B cell (primary cell): ENCODE results near the gene ZRANB3. TPM values are rescaled to one million over a fixed set of nuclear protein-coding genes. Genes with fewer than 3 reads are reported as not detected.

ENCODE experiments used
- ATAC-seq: fragments of 200-7000 bp; cut with Tn5 transposase; one replicate; pipeline ENCODE4 v1.10.0; 2021; ENCODE audit warnings: low read depth, mild to moderate bottlenecking, moderate number of reproducible peaks, moderate library complexity
- CTCF ChIA-PET: fragments of 350-600 bp; sonication (Branson Sonifier 250); formaldehyde crosslinking; loops from one replicate; lab custom pipeline; 2021; ENCODE audit warnings: antibody characterized with exemption, inconsistent platforms; lab: Charles Lee
- POLR2A ChIA-PET: fragments of 350-600 bp; sonication (Branson Sonifier 250); formaldehyde crosslinking; loops from one replicate; lab custom pipeline; 2021; ENCODE audit warnings: antibody characterized with exemption; lab: Charles Lee
- DNase-seq: peaks from one replicate; pipeline ENCODE4 v3.0.0; 2013
- H2AFZ ChIP-seq: 2 replicates; pipeline ENCODE4 v1.6.1; 2012; ENCODE audit warnings: mild to moderate bottlenecking, low read depth, low read length; ENCODE audit not compliant: insufficient read depth, poor library complexity, severe bottlenecking
- H3K27ac ChIP-seq, 2 donors: 1 replicate in 1 of 2; 2 replicates in 1 of 2; pipeline ENCODE4 v1.5.1; 2012 to 2013; ENCODE audit warnings: low read length in 2 of 2, mild to moderate bottlenecking in 2 of 2, moderate library complexity in 1 of 2
- H3K27me3 ChIP-seq, 4 experiments: fragments of 200-600 bp in 1 of 4; sonication (generic) in 1 of 4; replicated peaks in 1 of 4; 1 replicate in 2 of 4; 2 replicates in 2 of 4; pipeline versions ENCODE4 v1.6.1 to v1.7.0; 2013 to 2016; ENCODE audit warnings: low read length in 3 of 4, mild to moderate bottlenecking in 2 of 4, mixed read lengths in 1 of 4, moderate library complexity in 1 of 4; ENCODE audit not compliant: insufficient read depth in 4 of 4, control insufficient read depth in 3 of 4; ENCODE audit errors: control extremely low read depth in 1 of 4
- H3K36me3 ChIP-seq, 2 experiments: replicated peaks in 1 of 2; 1 replicate in 1 of 2; 2 replicates in 1 of 2; pipeline versions ENCODE4 v1.6.1 to v1.7.1; 2013; ENCODE audit warnings: low read length in 1 of 2; ENCODE audit not compliant: insufficient read depth in 2 of 2, control insufficient read depth in 1 of 2; ENCODE audit errors: control extremely low read depth in 1 of 2, extremely low read depth in 1 of 2
- H3K4me1 ChIP-seq, 2 donors: fragments of 200-600 bp in 1 of 2; sonication (generic) in 1 of 2; 1 replicate in 1 of 2; 2 replicates in 1 of 2; pipeline versions ENCODE4 v1.5.1 to v1.6.1; 2013 to 2017; ENCODE audit warnings: low read length in 2 of 2; ENCODE audit not compliant: control insufficient read depth in 2 of 2, insufficient read depth in 2 of 2
- H3K4me2 ChIP-seq: replicated peaks from 2 replicates; pipeline ENCODE3; 2012; ENCODE audit warnings: mild to moderate bottlenecking, low read depth, low read length; ENCODE audit not compliant: poor library complexity, severe bottlenecking
- H3K4me3 ChIP-seq, 5 experiments: fragments of 200-600 bp in 1 of 5; sonication (generic) in 1 of 5; 1 replicate in 3 of 5; 2 replicates in 2 of 5; pipeline versions ENCODE4 v1.5.1 to v1.7.0; 2011 to 2016; ENCODE audit warnings: low read length in 4 of 5, mild to moderate bottlenecking in 4 of 5, low read depth in 2 of 5, control low read depth in 1 of 5, moderate library complexity in 1 of 5; ENCODE audit not compliant: insufficient read depth in 1 of 5; ENCODE audit errors: control extremely low read depth in 1 of 5, extremely low read depth in 1 of 5
- H3K79me2 ChIP-seq: fragments of 200-600 bp; sonication (generic); one replicate; pipeline ENCODE4 v1.6.0; 2016; ENCODE audit warnings: low read length; ENCODE audit not compliant: control insufficient read depth, insufficient read depth
- H3K9ac ChIP-seq: fragments of 200-600 bp; sonication (generic); 2 replicates; pipeline ENCODE4 v1.6.1; 2017; ENCODE audit warnings: mild to moderate bottlenecking, low read length, moderate library complexity
- H3K9me3 ChIP-seq, 3 donors: one replicate each; pipeline versions ENCODE4 v1.6.1 to v1.7.1; 2013; ENCODE audit warnings: low read length in 2 of 3; ENCODE audit not compliant: control insufficient read depth in 2 of 3, insufficient read depth in 1 of 3; ENCODE audit errors: control extremely low read depth in 1 of 3
- H4K20me1 ChIP-seq: 2 replicates; pipeline ENCODE4 v1.6.0; 2012; ENCODE audit warnings: mild to moderate bottlenecking, low read length; ENCODE audit not compliant: insufficient read depth, control insufficient read depth, poor library complexity, severe bottlenecking
- H3K27ac Mint-ChIP-seq: one replicate; pipeline ENCODE4 v1.8.0; 2021; ENCODE audit warnings: mixed read lengths
- H3K27me3 Mint-ChIP-seq: one replicate; pipeline ENCODE4 v1.8.0; 2021; ENCODE audit warnings: mixed read lengths
- H3K4me1 Mint-ChIP-seq: one replicate; pipeline ENCODE4 v1.8.0; 2021; ENCODE audit warnings: mixed read lengths
- H3K4me3 Mint-ChIP-seq: one replicate; pipeline ENCODE4 v1.8.0; 2021; ENCODE audit warnings: mixed read lengths
- H3K9me3 Mint-ChIP-seq: one replicate; pipeline ENCODE4 v1.8.0; 2022; ENCODE audit warnings: mixed read lengths; ENCODE audit not compliant: insufficient read depth
- EZH2 ChIP-seq: IDR thresholded peaks from 2 replicates; pipeline ENCODE4 v1.6.1; 2012; ENCODE audit warnings: borderline replicate concordance, low read depth, mild to moderate bottlenecking, moderate library complexity, low read length; ENCODE audit not compliant: insufficient read depth, poor library complexity, severe bottlenecking
- WGBS: methylation state at CpG from one replicate; pipeline ENCODE4 v1.1.5; 2013; ENCODE audit warnings: missing lambda C conversion rate; ENCODE audit not compliant: insufficient coverage; 5-methylcytosine and 5-hydroxymethylcytosine counted together
- intact Hi-C: fragments of 100-400 bp; cut with micrococcal nuclease; formaldehyde crosslinking; loops from one replicate; pipeline ENCODE4 v1.10.0; 2022
- polyA plus RNA-seq: library from polyadenylated mRNA; depleted of rRNA; stranded (reverse); fragments of >200 nt; gene quantifications from 2 replicates; pipeline ENCODE4 v1.2.3, GENCODE V29; 2012
- total RNA-seq, 2 donors: library from RNA; stranded (reverse); fragments of 120-200 nt in 1 of 2; gene quantifications; 1 replicate in 1 of 2; 2 replicates in 1 of 2; pipeline versions ENCODE4 v1.2.3 to v1.2.4, GENCODE V29; 2013 to 2022
- TF ChIP-seq, protein P1 (sequence below): fragments of 200-600 bp; IDR thresholded peaks from one replicate; pipeline ENCODE4 v1.8.0; 2022; ENCODE audit warnings: antibody characterized with exemption, mild to moderate bottlenecking

Gene ZRANB3
- total and polyA plus RNA-seq, 2 donors (not counting 1 experiment from before 2014, with no cell fraction given), result 2.4 to 9.8 TPM

GRCh38 chr2:135097532-135098231 is 433.3 kb downstream of the ZRANB3 start:
- no peak overlapping the region for H3K4me3 ChIP-seq
- ChIA-PET POLR2A (no interaction called here), CTCF (no interaction called here)
- H4K20me1 ChIP-seq, result no peaks in the 10 kb centered on the region
- Mint-ChIP-seq H3K4me3 (no peak overlapping the region), H3K27me3 (no peaks in the 10 kb centered on the region), H3K4me1 (no peaks in the 10 kb centered on the region), H3K27ac (no peak overlapping the region), H3K9me3 (no peaks in the 10 kb centered on the region)
- H3K4me2 ChIP-seq, result no peak overlapping the region
- no peaks in the 10 kb centered on the region for H3K4me1 ChIP-seq
- no peaks in the 10 kb centered on the region for H3K79me2 ChIP-seq
- intact Hi-C loops, result no loop called here
- H3K9ac ChIP-seq, result no peak overlapping the region
- H3K9me3 ChIP-seq, result peaks cover 0 to 1% (median 1%) of the 10 kb centered on the region in 3 donors
- DNase-seq (no peak), ATAC-seq (no peak)
- TF ChIP-seq, protein P1, sequence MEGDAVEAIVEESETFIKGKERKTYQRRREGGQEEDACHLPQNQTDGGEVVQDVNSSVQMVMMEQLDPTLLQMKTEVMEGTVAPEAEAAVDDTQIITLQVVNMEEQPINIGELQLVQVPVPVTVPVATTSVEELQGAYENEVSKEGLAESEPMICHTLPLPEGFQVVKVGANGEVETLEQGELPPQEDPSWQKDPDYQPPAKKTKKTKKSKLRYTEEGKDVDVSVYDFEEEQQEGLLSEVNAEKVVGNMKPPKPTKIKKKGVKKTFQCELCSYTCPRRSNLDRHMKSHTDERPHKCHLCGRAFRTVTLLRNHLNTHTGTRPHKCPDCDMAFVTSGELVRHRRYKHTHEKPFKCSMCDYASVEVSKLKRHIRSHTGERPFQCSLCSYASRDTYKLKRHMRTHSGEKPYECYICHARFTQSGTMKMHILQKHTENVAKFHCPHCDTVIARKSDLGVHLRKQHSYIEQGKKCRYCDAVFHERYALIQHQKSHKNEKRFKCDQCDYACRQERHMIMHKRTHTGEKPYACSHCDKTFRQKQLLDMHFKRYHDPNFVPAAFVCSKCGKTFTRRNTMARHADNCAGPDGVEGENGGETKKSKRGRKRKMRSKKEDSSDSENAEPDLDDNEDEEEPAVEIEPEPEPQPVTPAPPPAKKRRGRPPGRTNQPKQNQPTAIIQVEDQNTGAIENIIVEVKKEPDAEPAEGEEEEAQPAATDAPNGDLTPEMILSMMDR, result no peak
- no peak for TF ChIP-seq EZH2
- no CpG with 5 or more reads among the region's 2 CpGs for WGBS
- peaks cover 13 to 33% of the 10 kb centered on the region in 2 experiments for H3K36me3 ChIP-seq
- no peak overlapping the region for H2AFZ ChIP-seq
- H3K27me3 ChIP-seq, result no peaks in the 10 kb centered on the region
- H3K27ac ChIP-seq, result no peak overlapping the region

GRCh38 chr2:135096665-135097446 is 434.2 kb downstream of the ZRANB3 start:
- intact Hi-C loops, result no loop called here
- Histone ChIP-seq H3K4me2 (no peak overlapping the region), H3K9me3 (no peaks in the 10 kb centered on the region), H4K20me1 (no peaks in the 10 kb centered on the region), H3K4me1 (no peaks in the 10 kb centered on the region), H3K4me3 (no peak overlapping the region), H3K27ac (no peak overlapping the region), H3K27me3 (no peaks in the 10 kb centered on the region), H3K79me2 (no peaks in the 10 kb centered on the region), H3K36me3 (peaks cover 9 to 34% of the 10 kb centered on the region in 2 experiments), H3K9ac (no peak overlapping the region), H2AFZ (no peak overlapping the region)
- ATAC-seq (no peak), DNase-seq (no peak)
- POLR2A ChIA-PET, result no interaction called here
- TF ChIP-seq EZH2, result no peak
- TF ChIP-seq, protein P1, result no peak
- Mint-ChIP-seq H3K27ac (no peak overlapping the region), H3K27me3 (no peaks in the 10 kb centered on the region), H3K4me3 (no peak overlapping the region), H3K9me3 (no peaks in the 10 kb centered on the region), H3K4me1 (no peaks in the 10 kb centered on the region)
- CTCF ChIA-PET, result no interaction called here
- WGBS, result no CpG with 5 or more reads among the region's 4 CpGs
